ENCODE results near the gene ROBO4. TPM values are rescaled to one million over a fixed set of nuclear protein-coding genes. Genes with fewer than 3 reads are reported as not detected.
A peak's percentile ranks its signal among the peaks of the same experiment; 100 is the strongest.

Gene ROBO4
- total and polyA plus RNA-seq, 2 of the 13 experiments (the other 11 are each of a cell fraction or from before 2014, with no cell fraction given): 0.07 to 1.1 TPM

DNA sequence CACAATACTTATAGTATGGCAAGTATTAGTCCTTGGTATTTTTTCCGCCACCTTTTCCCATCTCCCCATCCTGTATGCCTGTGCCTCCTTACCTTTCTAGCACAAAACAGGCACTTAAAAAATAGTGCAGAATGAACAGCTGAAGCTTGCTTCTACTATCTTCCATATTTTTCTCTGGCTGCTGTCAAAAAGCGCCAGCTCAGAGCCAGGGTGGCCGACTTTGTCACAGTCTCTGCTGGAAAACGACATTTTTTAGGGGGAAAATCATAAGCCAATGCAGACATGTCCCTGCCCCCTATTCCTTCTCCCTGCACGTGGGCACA lies 58.9 kb downstream of the ROBO4 start:
- no peak for DNase-seq (ENCODE audit: low spot score)
- Histone ChIP-seq H2AFZ (ENCODE audit: low read length) (no peak overlapping the region), H3K79me2 (ENCODE audit: insufficient read depth, low read length) (no peaks in the 10 kb centered on the region), H3K4me1 (ENCODE audit: insufficient read depth, low read length) (peaks cover 38% of the 10 kb centered on the region), H3K27me3 (ENCODE audit: control insufficient read depth in 1 of 2, insufficient read depth in 2 of 2, low read length in 2 of 2) (peaks cover 14 to 63% of the 10 kb centered on the region in 2 experiments), H3K9me3 (ENCODE audit: low read length) (no peaks in the 10 kb centered on the region), H3K4me3 (replicated peaks in 1 of 3; ENCODE audit: insufficient read depth in 1 of 3, low read depth in 2 of 3, low read length in 3 of 3) (peak overlapping the region in 1 of 3 experiments; percentile 63; a peak in 1 of 6 replicates), H4K20me1 (ENCODE audit: insufficient read depth, low read length) (no peaks in the 10 kb centered on the region), H3K36me3 (replicated peaks in 1 of 2; ENCODE audit: control insufficient read depth in 1 of 2, insufficient read depth in 2 of 2, low read length in 2 of 2) (no peaks in the 10 kb centered on the region), H3K4me2 (ENCODE audit: low read depth, low read length) (peak overlapping the region; percentile 64), H3K27ac (ENCODE audit: extremely low read length, insufficient read depth, low read length) (no peak overlapping the region), H3K9ac (ENCODE audit: insufficient read depth, low read depth, low read length) (no peak overlapping the region)
- ATAC-seq: no peak
- TF ChIP-seq NKX3-1 (CRISPR knock-in tag; IDR thresholded peaks at IDR 0.05) (no peak), PITX1 (CRISPR knock-in tag; IDR thresholded peaks at IDR 0.05) (no peak), ZNF143 (CRISPR knock-in tag; IDR thresholded peaks at IDR 0.05) (no peak), HDAC6 (IDR thresholded peaks at IDR 0.05; ENCODE audit: low read depth, low read length) (no peak), GABPB1 (CRISPR knock-in tag; IDR thresholded peaks at IDR 0.05) (no peak)
- TF ChIP-seq, protein P1, sequence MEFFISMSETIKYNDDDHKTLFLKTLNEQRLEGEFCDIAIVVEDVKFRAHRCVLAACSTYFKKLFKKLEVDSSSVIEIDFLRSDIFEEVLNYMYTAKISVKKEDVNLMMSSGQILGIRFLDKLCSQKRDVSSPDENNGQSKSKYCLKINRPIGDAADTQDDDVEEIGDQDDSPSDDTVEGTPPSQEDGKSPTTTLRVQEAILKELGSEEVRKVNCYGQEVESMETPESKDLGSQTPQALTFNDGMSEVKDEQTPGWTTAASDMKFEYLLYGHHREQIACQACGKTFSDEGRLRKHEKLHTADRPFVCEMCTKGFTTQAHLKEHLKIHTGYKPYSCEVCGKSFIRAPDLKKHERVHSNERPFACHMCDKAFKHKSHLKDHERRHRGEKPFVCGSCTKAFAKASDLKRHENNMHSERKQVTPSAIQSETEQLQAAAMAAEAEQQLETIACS (CRISPR knock-in tag; IDR thresholded peaks at IDR 0.05): no peak
- TF ChIP-seq, protein P2, sequence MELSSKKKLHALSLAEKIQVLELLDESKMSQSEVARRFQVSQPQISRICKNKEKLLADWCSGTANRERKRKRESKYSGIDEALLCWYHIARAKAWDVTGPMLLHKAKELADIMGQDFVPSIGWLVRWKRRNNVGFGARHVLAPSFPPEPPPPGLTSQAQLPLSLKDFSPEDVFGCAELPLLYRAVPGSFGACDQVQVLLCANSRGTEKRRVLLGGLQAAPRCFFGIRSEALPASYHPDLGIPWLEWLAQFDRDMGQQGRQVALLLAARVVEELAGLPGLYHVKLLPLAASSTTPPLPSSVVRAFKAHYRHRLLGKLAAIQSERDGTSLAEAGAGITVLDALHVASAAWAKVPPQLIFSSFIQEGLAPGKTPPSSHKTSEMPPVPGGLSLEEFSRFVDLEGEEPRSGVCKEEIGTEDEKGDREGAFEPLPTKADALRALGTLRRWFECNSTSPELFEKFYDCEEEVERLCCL (CRISPR knock-in tag; IDR thresholded peaks at IDR 0.05; ENCODE audit: borderline replicate concordance): no peak
- TF ChIP-seq, protein P3, sequence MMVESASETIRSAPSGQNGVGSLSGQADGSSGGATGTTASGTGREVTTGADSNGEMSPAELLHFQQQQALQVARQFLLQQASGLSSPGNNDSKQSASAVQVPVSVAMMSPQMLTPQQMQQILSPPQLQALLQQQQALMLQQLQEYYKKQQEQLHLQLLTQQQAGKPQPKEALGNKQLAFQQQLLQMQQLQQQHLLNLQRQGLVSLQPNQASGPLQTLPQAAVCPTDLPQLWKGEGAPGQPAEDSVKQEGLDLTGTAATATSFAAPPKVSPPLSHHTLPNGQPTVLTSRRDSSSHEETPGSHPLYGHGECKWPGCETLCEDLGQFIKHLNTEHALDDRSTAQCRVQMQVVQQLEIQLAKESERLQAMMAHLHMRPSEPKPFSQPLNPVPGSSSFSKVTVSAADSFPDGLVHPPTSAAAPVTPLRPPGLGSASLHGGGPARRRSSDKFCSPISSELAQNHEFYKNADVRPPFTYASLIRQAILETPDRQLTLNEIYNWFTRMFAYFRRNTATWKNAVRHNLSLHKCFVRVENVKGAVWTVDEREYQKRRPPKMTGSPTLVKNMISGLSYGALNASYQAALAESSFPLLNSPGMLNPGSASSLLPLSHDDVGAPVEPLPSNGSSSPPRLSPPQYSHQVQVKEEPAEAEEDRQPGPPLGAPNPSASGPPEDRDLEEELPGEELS (CRISPR knock-in tag; IDR thresholded peaks at IDR 0.05): no peak
- TF ChIP-seq, protein P4, sequence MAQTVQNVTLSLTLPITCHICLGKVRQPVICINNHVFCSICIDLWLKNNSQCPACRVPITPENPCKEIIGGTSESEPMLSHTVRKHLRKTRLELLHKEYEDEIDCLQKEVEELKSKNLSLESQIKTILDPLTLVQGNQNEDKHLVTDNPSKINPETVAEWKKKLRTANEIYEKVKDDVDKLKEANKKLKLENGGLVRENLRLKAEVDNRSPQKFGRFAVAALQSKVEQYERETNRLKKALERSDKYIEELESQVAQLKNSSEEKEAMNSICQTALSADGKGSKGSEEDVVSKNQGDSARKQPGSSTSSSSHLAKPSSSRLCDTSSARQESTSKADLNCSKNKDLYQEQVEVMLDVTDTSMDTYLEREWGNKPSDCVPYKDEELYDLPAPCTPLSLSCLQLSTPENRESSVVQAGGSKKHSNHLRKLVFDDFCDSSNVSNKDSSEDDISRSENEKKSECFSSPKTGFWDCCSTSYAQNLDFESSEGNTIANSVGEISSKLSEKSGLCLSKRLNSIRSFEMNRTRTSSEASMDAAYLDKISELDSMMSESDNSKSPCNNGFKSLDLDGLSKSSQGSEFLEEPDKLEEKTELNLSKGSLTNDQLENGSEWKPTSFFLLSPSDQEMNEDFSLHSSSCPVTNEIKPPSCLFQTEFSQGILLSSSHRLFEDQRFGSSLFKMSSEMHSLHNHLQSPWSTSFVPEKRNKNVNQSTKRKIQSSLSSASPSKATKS (CRISPR knock-in tag; IDR thresholded peaks at IDR 0.05): no peak
- TF ChIP-seq, protein P5, sequence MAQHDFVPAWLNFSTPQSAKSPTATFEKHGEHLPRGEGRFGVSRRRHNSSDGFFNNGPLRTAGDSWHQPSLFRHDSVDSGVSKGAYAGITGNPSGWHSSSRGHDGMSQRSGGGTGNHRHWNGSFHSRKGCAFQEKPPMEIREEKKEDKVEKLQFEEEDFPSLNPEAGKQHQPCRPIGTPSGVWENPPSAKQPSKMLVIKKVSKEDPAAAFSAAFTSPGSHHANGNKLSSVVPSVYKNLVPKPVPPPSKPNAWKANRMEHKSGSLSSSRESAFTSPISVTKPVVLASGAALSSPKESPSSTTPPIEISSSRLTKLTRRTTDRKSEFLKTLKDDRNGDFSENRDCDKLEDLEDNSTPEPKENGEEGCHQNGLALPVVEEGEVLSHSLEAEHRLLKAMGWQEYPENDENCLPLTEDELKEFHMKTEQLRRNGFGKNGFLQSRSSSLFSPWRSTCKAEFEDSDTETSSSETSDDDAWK (CRISPR knock-in tag; IDR thresholded peaks at IDR 0.05): no peak
- intact Hi-C loops (cut with micrococcal nuclease; ENCODE audit: unreplicated experiment) (no loop called here), in situ Hi-C loops (cut with HindIII; ENCODE audit: extremely low pct_ligation_motif_present, low pct_unique_long_range_greater_than_20kb) (loop anchor here (5.0 kb wide), 2 partner anchors 166 to 196 kb away; partner anchors contain the start of genes SIAE and SPA17)
- 20% methylated on average over 5 of the region's 5 CpGs for WGBS (ENCODE audit: low lambda C conversion rate)
- POLR2A ChIA-PET: no interaction called here
- CTCF ChIA-PET (ENCODE audit: low intra/inter-chr PET ratio, low total read pairs): interaction anchor here (4.5 kb wide), 1 partner anchor 169 kb away, joined by 45 read pairs; no protein-coding TSS in a partner anchor
- FAIRE-seq: no peak
- no TSS peak for BruUV-seq (replicated peaks)

All from HepG2 (cell line).